ENCODE measurements around the gene CTNNA3.

GRCh38 chr10:66038623-66039022 is 1657.4 kb downstream of the CTNNA3 start:
- TF ChIP-seq POLR2A (IDR thresholded peaks at IDR 0.05) (no peak), CTCF (IDR thresholded peaks at IDR 0.05) (no peak)

Measured in uterus (tissue), 2 donors.